ENCODE data around the gene SNTN. TPM values are rescaled to one million over a fixed set of nuclear protein-coding genes. Genes with fewer than 3 reads are reported as not detected.
A peak's percentile ranks its signal among the peaks of the same experiment; 100 is the strongest.

SNTN gene
- total RNA-seq, 1 experiment from 2014 or later: not detected

DNA sequence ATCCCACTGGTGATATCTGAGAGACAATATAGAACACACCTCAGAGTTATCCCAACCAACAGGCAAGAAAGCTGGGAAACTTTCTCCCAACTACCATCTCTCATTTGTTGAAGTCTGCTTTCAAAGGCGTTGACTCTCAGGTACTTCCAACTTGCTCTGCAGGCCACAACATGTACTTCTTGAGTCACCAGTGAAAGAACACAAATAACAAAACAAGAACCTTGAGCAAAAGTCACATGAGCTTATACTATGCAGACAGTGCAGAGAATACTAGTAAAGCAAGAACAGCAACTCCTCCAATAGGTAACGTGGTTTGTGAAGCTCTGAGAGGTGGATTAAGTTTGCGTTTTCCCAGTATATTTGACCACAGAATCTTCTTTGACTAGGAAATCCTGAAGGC lies 20.6 kb downstream of the SNTN start:
- no peak for DNase-seq (ENCODE audit: low read depth)

DNA sequence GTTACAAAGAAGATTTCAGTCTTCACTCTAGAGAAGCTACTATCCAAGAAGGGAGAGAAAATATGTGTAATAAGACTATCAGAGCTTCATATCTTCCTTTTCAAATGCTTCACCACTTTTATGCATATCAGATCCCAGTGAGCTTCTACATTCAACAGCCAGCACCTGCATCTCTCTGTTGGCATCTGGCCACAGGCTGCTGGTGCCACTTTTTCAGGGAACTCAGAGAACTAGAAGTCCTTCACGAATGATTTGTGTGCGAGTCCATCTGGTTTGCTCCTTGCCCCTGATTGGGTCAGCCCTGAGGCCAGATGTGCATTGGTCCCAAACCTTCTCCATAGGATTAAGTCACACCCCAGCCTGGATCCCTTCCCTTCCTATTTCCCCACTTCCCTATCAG lies 22.1 kb downstream of the SNTN start:
- no peak for DNase-seq (ENCODE audit: low read depth)

DNA sequence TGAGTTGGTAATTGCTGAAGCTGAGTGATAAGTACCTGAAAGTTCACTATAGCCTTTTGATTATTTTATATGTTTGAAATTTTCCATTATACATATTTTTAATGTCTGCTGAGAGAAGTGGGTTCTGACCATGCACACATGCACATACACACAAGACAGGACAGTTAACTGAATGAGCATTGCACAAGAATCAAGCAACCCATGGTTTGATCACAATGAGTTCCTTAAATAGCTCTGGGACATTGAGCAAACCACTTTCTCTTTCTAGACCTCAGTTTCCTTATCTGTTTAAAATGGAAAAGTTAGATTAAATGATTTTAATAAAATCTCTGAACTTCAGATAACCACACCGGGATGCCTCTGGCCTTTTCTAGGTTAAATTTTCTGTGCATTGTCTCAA lies 26.7 kb downstream of the SNTN start:
- no peak for DNase-seq (ENCODE audit: low read depth)

DNA sequence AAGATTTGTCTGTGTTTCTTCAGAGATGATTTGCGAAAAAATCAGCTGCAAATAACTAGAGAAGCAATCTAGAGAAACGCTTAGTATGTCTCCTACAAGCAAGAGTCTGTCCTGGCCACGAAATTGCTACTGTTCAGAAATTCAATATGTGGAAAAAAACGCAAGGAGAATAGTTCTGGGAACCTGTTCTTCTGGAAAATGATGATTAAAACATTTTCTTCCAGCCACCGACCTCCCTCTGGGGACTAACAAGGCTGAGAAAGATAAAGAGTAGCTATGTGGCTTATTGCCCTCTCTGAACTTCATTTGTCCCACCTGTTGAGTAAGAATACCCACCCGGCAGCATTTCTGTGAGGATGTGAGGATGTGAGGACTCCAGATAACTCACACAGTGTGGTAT lies 31.6 kb downstream of the SNTN start:
- no peak for DNase-seq (ENCODE audit: low read depth)

DNA sequence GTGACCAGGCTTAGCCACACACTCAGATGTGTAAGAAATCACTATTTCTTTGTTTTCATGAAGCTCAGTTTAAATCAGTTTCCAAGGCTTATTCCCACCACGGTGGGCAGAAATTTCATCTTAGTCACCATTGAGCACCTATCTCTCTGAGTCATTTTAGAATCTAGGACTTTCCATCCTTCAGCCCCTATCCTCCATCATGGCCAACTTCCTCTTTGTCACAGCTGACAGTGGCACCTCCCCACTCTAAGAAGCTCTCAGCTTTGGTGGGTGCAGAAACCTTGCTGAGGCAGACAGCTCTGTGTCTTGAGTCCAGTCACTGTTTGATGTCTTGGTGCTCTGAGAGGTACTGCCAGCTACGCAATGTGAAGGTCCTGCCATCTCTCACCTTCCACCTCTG lies 32.9 kb downstream of the SNTN start:
- DNase-seq (ENCODE audit: low read depth): no peak

DNA sequence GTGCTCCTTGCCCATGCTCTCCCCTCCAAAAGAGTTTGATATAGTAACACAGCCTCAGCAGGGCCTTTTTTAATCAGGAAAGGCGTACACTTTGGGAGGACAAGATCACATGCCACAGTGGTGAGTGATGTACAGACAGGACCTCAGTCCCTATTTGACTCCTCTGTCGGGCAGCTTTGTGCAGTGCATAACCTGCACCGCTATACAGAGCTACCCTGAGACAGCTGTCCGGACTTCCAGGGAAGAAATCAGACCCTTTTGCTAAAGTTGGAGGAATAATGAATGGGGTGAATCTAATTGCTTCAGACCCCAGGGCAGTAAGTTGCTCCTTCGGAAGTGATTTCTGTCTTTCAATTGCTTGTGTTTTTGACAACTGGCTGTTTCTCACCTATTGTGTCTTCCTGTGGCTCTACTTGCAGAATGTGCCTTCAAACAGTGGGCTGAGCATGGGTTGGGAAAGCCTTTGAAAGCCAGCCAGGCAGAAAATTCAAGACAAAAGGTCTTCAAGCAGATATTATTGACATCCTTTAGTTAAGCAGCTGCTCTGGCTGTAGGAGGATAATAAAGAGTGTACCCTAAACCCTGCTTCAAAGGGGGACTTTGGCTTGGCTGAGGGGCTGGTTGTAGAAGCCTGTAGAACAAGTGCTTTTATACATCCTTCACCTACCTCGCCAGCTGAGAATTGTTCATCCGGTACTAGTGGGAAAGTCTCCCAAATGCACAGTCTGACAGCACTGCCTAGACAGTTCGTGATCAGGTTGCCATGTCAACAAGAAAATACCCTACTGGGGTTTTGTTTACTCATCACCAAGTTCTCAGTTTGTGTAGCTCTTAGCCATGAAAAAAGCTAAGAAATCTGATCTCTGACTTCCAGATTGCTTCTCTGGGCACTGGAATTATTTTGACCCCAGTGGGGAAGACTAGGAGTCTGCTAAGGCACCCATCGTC lies 35.1 kb downstream of the SNTN start:
- peak; percentile 33 for DNase-seq (ENCODE audit: low read depth)

DNA sequence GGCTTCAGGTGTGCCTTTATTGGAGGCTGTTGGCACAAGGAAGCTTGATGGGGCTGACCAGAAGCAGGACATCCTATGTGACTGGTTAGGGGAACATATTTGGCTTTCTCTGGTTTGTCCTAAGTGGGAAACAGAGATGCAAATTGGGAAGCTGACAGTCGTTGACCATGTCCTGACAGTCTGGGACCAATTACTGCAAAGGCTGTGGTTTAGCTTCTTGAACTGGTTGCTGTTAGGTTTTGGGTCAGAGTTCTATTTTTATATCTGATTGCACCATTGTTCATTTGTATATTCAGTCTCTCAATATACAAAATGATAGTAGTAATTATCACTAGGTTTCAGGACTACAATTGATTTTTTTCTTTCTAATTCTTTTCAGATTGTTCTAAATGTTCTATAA lies 36.8 kb downstream of the SNTN start:
- no peak for DNase-seq (ENCODE audit: low read depth)

DNA sequence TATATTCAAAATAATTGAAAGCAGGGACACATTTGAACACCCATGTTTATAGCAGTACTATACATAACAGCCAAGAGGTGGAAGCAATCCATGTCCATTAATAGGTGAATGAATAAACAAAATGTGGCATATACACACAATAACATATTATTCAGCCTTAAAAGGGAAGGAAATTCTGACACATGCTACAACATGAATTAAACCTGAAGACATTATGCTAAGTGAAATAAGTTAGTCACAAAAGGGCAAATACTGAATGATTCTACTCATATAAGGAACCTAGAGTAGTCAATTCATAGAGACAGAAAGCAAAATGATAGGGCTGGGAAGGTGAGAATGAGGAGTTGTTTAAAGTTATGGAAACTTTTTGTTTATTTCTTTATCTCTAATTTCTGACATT lies 40.9 kb downstream of the SNTN start:
- no peak for DNase-seq (ENCODE audit: low read depth)

DNA sequence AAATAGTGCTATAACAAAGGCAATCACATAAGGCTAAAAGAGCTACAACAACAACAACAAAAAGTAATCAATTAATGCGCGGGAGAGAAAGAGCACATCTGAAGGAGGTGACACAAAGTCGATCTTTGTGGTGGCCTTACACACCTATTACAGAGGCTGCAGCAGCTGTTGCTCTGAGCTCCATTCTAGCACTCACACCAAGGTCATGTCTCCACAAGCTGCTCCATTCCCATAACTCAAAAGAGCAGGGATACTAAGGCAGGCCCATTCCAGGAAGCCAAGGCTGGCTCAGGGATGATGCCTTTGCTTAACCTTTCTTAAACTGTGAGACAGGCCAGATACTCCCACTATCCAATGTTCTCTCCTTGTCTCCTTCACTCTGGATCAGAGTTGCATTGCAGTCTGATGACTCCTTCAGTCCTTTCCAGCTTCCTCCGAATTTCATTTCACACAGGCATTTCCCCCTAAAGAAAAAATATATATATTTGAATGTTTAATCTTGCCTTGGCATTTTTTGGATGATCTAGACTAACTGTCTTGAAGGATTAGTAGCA lies 52.7 kb downstream of the SNTN start:
- no peak for DNase-seq (ENCODE audit: low read depth)

DNA sequence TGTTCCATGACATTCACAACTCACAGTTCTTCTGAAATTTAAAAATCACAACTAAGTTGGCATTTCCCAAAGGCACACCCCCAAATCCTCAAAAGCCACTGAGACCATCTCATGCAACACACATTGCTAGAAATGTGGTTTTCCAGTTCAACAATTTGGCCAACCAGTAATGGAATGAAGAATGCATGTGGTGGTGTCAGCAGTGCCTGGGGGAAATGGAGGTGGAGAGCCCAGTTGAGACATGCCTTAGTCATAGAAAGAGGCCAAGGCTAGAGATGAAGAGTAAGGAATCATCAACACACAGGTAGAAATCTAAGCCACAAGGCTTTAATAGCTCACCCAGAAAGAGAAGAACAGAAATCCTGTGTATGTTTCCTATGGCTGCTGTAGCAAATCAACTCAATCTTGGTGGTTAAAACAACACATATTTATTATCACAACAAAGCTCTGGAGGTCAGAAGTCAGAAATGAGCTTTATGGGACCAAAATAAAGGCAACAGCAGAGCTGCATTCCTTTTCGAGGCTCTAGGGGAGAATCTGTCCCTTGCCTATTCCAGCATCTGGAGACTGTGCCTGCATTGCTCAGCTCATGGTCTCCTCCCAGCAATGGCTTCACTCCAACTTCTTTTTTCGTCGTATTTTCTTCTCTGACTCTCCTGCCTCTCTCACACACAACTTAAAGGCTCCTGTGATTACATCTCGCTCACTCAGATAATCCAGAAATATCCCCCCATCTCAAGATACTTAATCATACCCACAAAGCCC lies 54.0 kb downstream of the SNTN start:
- peak; percentile 91 for DNase-seq (ENCODE audit: low read depth)

DNA sequence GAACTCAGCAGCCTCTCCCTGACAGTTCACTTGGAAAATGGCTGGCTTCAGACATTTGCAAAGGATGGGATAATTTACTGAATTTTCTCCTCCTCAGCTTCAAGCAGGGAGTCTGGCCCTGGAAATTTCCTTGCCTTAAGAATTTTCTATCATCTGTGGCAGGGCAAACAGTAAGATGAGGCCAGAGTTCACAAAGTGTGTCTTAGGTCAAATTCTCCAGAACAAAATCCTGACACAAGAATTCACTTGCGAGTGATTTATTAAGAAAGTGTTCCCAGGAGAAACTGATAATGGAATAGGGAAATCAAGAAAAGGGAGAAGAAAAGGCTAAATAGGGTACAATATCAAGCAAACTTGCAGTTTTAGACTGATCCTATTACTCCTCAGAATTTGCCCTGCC lies 55.3 kb downstream of the SNTN start:
- no peak for DNase-seq (ENCODE audit: low read depth)

DNA sequence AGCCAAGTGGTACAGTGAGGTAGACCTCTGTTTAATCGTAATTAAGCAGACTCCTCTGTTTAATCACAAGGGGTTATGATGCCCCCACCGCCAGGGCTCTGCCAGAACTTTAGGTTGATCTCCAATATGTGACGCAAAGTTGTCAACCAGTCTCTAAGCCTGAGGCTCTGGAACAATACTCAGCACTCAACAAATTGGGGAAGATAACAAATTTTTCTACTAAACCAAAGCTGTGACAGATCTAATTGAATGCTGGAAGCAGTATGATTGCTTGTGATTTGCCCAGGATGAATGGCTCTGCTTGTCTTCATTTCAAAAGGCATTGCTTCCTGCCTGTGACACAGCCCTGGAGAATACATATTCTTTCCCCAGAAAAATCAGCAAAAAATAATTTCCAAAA lies 57.1 kb downstream of the SNTN start:
- no peak for DNase-seq (ENCODE audit: low read depth)

Other genes with a start within 250 kb of the SNTN start
- not detected in 2 replicates for gene C3orf49, start 166.6 kb downstream of the SNTN start, total RNA-seq (2014; rRNA removed; shearing (Covaris generic))
- gene THOC7, start 211.1 kb downstream of the SNTN start, total RNA-seq (2014; rRNA removed; shearing (Covaris generic)): 135 and 166 TPM in 2 replicates
- 5.4 and 6.1 TPM in 2 replicates for gene ATXN7, start 211.2 kb downstream of the SNTN start, total RNA-seq (2014; rRNA removed; shearing (Covaris generic))